ENCODE results near the gene RAP1A. TPM values are rescaled to one million over a fixed set of nuclear protein-coding genes. Genes with fewer than 3 reads are reported as not detected.

The RAP1A gene
- total RNA-seq, 4 donors from 2014 or later = 49.3 to 82.6 (median 70.8) TPM

DNA sequence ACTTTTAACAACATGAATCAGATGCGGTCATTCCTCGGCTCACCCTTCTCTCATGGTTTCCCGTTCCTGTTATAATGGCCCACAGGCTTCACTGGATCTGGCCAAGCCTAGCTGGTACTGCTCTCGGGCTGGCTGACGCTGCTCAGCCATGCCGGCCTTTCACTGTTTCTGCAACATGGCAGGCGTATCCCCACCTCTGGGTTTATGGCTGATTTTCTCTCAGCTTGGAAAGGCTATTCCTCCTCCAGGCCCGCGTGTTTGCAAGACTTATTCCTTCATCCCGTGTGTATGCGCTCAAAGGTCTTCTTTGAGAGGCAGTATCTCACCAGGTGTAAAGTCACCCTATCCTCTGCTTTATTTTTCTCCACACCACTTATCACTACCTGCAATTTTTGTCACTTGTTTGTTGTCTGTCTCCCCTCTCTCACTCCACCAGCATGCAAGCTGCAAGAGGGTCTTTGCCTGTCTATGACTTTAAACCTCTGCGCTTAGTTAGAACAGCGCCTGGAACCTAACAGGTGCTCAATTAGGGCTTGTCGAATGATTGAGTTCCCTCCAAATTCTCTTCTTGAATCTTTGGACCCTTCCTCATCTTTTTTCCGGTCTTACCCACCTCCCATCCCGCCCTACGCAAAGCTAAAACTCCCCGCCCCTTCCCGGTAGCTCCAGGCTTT is 491 bp upstream of the RAP1A start:
- DNase-seq (ENCODE audit: low spot score) (no peak), ATAC-seq (ENCODE audit: low FRiP score) (no peak)
- TF ChIP-seq, protein P1, sequence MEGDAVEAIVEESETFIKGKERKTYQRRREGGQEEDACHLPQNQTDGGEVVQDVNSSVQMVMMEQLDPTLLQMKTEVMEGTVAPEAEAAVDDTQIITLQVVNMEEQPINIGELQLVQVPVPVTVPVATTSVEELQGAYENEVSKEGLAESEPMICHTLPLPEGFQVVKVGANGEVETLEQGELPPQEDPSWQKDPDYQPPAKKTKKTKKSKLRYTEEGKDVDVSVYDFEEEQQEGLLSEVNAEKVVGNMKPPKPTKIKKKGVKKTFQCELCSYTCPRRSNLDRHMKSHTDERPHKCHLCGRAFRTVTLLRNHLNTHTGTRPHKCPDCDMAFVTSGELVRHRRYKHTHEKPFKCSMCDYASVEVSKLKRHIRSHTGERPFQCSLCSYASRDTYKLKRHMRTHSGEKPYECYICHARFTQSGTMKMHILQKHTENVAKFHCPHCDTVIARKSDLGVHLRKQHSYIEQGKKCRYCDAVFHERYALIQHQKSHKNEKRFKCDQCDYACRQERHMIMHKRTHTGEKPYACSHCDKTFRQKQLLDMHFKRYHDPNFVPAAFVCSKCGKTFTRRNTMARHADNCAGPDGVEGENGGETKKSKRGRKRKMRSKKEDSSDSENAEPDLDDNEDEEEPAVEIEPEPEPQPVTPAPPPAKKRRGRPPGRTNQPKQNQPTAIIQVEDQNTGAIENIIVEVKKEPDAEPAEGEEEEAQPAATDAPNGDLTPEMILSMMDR (IDR thresholded peaks at IDR 0.05) = no peak

DNA sequence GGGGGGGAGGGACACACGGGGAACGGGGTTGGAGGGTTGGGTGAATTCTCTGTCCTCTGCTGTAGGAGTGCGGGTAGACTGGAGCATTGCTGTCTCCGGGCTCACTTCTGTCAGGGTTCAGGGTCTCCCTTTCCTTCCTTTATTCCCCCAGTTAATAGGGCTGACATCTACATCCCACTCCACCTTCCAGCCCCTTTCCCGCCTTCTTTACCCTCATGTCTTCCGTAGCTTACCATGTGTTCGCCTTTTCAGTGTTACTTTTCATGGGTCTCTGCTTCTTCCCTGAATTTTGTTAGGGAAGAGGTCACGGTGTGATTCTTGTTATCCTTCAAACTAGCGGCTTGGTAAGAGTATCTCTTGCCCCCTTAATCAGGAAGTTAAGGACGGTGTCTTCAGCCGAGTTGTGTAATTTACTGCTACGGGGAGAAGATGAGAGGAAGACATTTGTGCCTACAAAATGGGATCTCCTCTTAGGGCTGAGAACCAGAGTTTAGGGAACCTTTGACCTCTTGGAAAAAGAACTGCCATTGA is 917 bp downstream of the RAP1A start:
- TF ChIP-seq, protein P1 (IDR thresholded peaks at IDR 0.05) = no peak
- no peak for ATAC-seq (ENCODE audit: low FRiP score)

DNA sequence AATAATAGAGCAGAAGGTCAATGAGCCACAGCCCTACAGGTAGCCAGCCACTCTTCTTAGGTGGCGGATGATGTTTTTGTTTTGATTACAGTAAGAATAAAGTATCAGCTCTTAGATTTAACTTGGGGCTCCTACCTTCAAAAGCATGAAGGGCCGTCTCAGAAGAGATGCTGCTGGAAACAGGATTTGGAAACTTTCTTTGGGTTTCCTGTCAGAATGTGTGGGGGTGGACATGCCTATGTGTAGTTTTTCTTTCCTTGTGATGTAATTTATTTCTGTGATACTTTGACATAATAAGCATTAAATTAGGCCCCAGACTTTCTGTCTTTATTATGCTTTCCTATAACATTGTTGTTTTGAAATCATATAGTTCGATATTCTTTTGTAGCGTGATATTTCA is 1.5 kb downstream of the RAP1A start:
- no peak for DNase-seq (ENCODE audit: low spot score)
- ATAC-seq (ENCODE audit: low FRiP score) = no peak
- TF ChIP-seq, protein P1 (IDR thresholded peaks at IDR 0.05) = no peak

More for the DNA sequence above, 917 bp downstream of the RAP1A start:
- no peak for DNase-seq (ENCODE audit: low spot score)

DNA sequence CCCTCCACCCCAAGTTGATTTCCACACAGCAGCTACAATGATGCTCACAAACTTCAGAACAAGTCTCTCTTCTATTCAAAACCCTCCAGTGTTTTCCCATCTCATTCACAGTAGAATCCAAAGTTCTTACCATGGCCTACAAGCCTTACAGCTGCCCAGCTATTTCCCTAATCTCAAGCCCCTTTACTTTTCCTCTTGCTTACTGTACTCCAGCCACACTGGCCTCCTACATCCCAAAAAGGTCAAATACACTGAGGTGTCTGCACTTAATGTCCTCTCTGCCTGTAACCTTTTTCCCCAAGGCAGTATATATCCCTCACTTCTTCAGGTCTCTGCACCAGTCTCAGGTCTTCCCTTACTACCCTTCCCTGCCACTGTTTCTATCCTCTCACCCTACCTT is 2.6 kb downstream of the RAP1A start:
- TF ChIP-seq, protein P1 (IDR thresholded peaks at IDR 0.05) = no peak
- ATAC-seq (ENCODE audit: low FRiP score) = no peak
- DNase-seq (ENCODE audit: low spot score) = no peak

DNA sequence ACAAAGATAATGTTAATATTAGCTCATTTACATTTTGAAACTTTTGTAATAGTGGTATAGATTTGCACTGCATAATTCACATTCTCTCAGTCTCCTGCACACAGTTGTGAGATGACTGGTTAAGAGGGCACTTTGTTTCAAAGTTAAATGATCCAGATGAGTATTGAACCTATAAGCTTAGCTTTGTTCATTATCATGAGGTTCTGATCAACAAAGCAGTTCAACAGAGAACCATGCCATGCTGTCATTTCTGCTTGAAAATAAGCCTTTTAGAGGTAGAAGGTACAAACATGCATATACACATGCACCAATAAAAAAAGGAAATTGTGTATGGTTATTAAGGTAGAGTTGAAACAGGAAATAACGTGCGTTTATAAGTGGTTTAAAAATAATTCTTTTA is 4.8 kb downstream of the RAP1A start:
- no peak for ATAC-seq (ENCODE audit: low FRiP score)
- TF ChIP-seq, protein P1 (IDR thresholded peaks at IDR 0.05) = no peak
- DNase-seq (ENCODE audit: low spot score) = no peak

DNA sequence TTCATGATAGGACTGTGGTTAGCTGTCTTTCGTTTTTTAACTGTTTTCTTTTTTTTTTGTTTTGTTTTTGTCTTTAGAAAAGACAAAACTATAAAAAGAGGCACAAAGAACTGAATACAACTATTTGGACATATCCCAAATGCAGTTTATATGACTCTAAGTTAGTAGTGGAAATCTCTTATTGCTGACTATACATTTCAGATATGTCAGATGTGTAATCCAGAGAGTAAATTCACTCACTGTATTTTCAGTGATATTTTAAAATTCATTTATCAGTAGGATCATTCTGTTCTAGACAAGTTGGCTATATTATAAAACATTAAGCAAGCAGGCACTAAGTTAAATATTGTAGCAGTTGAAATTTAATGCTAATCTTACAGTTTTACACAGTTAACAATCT is 5.7 kb downstream of the RAP1A start:
- DNase-seq (ENCODE audit: low spot score) = no peak
- TF ChIP-seq, protein P1 (IDR thresholded peaks at IDR 0.05) = no peak

DNA sequence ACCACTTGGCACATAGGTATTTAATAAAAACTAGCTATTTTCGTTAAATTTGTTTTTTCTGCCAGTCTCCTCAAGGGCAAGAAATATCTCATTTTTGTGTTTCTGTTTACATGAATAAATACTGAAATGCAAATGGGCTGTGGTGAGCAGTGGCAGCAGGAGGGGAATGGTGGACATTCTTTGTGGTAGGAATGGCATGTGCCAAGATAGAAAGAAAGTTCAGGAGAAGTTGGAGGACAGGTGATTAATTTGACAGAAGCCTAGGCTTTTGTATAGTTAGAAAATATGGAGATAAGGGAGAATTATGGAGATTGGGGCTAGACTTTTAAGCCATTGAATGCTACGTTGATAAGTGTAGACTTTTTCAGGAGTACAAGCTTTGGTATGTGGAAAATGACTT is 8.6 kb downstream of the RAP1A start:
- no peak for DNase-seq (ENCODE audit: low spot score)
- no peak for ATAC-seq (ENCODE audit: low FRiP score)
- TF ChIP-seq, protein P1 (IDR thresholded peaks at IDR 0.05) = no peak

More for the DNA sequence above, 5.7 kb downstream of the RAP1A start:
- no peak for ATAC-seq (ENCODE audit: low FRiP score)
